GM18507 (cell line): ENCODE results near the gene ASGR2.
"Not testable (repeated sequence)": the region's sequence is repeated elsewhere in the genome, so short reads cannot be mapped to it uniquely, and the experiment has no call there.

Experiments used
- DNase-seq: peaks from one replicate; pipeline ENCODE4 v3.0.0; 2011; ENCODE audit warnings: low read depth; ENCODE audit not compliant: insufficient read length; ENCODE audit errors: extremely low spot score
- FAIRE-seq: peaks from 2 replicates; lab custom pipeline; 2011; peaks lifted over from hg19 to GRCh38; lab: Jason Lieb, UNC

ASGR2 gene

GRCh38 chr17:7127501-7127900, 12.9 kb upstream of the ASGR2 start:
- not testable (repeated sequence) for FAIRE-seq

GRCh38 chr17:7126386-7126785, 11.8 kb upstream of the ASGR2 start:
- DNase-seq, FAIRE-seq: not testable (repeated sequence)

More at GRCh38 chr17:7127501-7127900, 12.9 kb upstream of the ASGR2 start:
- not testable (repeated sequence) for DNase-seq

GRCh38 chr17:7124923-7125322, 10.3 kb upstream of the ASGR2 start:
- no peak for DNase-seq
- FAIRE-seq, result no peak

DNA sequence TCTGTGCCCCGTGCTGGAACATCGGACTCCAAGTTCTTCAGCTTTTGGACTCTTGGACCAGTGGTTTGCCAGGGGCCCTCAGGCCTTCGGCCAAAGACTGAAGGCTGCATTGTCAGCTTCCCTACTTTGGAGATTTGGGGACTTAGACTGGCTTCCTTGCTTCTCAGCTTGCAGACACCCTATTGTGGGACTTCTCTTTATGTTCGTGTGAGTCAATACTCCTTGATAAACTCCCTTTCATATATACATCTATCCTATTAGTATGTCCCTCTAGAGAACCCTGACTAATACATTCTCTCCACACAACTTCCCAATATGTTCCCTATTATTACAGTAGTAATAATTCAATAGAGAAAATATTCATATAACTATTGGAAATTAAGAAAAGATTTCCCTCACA, 9.2 kb upstream of the ASGR2 start:
- no peak for DNase-seq
- no peak for FAIRE-seq

DNA sequence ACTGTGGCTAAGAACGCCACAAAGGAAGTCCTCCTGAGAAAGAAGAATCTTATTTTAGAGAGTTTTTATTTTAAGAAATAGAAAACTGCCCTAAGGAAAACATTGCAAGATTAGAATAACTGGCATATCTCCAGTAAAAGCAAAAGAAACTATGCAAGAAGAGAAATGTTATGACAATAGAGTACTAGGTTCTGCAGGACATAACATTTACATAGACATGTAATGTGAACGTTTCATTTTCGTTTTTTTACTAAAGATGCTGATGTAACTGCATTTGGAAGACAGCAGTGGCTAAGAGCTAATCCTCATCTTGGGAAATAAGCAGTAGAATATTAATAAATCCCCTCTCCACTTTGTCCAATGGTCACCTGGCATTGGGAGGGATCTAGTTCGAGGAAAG, 7.8 kb upstream of the ASGR2 start:
- DNase-seq, result no peak
- FAIRE-seq, result peak; percentile 18

DNA sequence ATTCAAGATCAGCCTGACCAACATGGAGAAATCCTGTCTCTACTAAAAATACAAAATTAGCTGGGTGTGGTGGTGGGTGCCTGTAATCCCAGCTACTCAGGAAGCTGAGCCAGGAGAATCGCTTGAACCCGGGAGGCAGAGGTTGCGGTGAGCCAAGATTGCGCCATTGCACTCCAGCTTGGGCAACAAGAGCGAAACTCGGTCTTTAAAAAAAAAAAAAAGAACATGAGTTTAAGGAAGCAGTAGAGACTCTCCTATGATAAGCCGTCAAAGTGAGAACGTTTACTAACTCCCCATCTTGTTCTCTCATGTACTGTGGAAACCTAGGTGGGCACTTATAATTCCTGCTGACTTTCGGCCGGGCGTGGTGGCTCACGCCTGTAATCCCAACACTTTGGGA, 6.0 kb upstream of the ASGR2 start:
- not testable (repeated sequence) for FAIRE-seq, DNase-seq

GRCh38 chr17:7120123-7120522, 5.5 kb upstream of the ASGR2 start:
- no peak for FAIRE-seq
- DNase-seq, result no peak

GRCh38 chr17:7119314-7119713, 4.7 kb upstream of the ASGR2 start:
- FAIRE-seq, result no peak
- DNase-seq, result no peak

- FAIRE-seq (no peak), DNase-seq (no peak)
Observed at GRCh38 chr17:7114875-7115614, 423 bp upstream of the ASGR2 start.

GRCh38 chr17:7113273-7114071, 1.1 kb downstream of the ASGR2 start:
- DNase-seq, result no peak
- FAIRE-seq, result peak; percentile 45

DNA sequence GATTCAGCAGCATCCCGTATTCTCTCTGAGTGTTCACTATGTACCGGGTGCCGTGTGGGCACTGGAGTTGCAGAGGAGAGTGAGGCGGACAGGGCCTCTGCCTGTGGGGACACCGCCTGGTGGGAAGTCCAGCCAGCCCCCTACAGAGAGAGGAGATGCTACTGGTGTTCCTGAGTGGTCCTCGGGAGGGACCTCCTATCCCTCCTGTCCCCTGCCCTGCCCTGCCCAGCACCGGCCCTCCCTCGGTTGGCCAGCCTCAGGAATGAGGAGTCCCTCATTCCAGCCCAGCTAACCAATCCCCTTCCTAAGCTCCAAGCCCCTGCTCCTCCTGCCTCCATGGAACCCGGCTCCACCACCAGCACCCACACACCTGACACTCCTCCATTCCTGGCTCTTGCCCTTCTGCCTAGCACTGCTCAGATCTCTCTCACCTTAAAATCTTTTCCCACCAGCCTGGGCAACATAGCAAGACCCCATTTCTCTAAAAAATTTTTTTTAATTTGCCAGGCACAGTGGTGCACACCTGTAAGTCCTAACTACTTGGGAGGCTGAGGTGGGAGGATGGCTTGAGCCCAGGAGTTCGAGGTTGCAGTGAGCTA, 2.0 kb downstream of the ASGR2 start:
- no peak for FAIRE-seq

DNA sequence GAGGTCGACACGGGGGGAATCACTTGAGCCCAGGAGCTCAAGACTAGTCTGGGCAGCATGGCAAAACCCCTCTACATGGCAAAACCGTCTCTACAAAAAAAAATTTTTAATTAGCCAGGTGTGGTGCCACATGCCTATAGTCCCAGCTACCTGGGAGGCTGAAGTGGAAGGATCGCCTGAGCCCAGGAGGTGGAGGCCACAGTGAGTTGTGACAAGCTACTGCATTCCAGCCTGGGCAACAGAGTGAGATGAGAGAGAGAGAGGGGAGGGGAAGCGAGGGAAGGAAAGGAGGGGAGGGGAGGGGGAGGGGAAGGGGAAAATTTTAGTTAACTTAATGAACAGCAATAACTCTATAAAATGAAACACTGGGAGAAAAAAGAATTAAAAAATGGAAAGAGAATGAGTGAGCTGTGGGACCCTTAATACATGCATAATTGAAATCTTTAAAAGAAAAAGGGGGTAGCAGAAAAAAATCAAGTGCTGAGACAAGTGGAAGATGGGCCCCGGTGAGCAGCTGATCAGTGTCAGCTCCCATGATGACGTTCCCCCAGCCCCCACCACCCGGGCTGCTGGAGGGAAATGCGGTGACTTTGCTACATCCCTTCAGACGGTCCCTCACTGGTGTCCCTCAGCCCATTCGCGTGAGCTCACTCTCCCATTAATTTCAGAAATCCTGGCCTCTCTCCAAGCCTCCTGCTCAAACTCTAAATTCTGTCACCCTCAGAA, 2.7 kb downstream of the ASGR2 start:
- no peak for DNase-seq
- FAIRE-seq, result no peak

More for the DNA sequence above, 2.0 kb downstream of the ASGR2 start:
- DNase-seq, result no peak

DNA sequence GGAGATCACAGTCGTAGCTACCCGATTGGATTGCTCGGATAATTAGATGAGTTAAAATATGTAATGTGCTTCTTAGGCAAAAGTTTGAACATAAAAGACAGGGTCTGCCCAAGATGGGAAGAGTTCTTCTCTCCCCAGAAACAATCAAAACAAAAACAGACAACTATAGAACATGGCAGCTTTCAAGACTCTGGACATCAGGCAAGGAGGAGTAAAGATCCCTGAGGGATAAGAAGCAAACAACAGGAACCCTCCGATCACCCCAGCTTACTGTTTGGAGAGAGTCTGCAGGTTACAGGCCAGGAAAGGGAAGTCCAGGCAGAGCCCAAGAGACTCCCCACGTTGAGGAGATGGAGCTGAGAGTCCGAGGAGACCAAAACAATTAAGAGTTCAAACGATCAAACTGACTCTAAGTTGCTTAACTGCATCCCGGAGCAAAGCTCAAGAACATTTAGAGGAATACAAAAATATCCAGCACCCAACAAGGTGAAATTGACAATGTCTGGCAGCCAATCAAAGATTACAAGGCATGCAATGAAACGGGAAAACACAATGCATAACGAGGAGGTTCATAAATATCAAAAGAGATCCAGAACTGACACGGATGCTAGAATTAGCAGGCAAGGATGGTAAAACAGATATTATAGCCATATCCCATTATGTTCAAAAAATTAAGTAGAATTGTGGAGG, 3.9 kb downstream of the ASGR2 start:
- no peak for DNase-seq
- FAIRE-seq, result no peak

DNA sequence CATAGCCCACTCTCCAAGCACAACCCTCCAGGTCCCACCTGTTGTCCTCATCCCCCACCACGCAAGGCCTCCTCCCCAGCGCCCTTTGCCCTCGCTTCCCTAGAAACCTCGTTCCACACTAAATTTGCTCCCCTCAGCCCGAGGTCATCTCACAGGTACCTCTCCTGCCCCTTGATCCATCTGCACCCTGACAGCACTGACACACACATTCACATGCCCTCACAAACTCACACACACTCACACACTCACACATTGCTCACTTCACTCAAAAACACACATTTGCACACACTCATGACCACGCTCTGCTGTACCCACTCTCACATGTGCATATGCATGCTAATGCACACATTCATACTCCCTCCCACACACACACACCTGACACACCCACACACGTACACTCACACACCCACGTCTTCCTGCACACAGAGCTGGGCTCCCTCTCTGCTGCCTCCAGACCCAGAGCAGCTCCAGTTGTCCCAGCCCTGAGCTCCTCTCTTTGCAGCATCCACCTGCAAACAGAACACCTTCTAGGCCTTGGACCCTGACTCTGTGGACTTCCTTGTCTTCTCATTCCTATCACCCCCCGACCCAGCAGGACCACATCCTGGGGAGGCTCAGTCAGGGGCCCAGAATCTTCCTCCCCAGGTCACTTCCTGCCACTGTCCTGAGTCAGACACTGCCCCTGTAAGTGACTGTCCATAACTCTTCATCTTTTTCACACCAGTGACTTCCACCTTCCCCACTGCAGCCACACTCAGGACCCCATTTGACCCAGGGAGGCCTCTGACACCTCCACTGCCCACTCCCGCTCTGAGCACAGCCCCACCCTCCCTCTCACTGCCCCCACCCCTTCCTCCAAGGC, 4.9 kb downstream of the ASGR2 start:
- FAIRE-seq (peak; percentile 52), DNase-seq (no peak)

DNA sequence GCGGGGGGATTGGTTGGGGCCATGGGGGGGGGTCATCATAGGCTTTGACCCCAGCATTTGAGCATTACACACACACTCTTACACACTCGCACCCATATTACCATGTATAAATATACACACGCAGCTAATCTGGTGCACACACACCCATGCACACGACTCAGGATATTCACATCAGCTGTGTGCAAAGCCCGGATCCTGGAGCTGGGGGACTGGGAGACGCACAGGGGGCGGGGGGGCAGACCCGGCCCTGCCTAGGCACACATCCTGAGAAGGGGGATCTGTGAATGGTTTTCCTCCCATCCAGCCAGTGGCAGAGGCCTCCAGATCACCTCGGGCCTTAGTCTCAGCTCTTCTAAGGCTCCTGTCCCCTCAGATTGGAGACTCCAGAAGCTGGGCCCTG, 5.6 kb downstream of the ASGR2 start:
- FAIRE-seq (no peak), DNase-seq (no peak)

- DNase-seq (no peak), FAIRE-seq (no peak)
Observed at GRCh38 chr17:7108560-7108925, 6.1 kb downstream of the ASGR2 start.

DNA sequence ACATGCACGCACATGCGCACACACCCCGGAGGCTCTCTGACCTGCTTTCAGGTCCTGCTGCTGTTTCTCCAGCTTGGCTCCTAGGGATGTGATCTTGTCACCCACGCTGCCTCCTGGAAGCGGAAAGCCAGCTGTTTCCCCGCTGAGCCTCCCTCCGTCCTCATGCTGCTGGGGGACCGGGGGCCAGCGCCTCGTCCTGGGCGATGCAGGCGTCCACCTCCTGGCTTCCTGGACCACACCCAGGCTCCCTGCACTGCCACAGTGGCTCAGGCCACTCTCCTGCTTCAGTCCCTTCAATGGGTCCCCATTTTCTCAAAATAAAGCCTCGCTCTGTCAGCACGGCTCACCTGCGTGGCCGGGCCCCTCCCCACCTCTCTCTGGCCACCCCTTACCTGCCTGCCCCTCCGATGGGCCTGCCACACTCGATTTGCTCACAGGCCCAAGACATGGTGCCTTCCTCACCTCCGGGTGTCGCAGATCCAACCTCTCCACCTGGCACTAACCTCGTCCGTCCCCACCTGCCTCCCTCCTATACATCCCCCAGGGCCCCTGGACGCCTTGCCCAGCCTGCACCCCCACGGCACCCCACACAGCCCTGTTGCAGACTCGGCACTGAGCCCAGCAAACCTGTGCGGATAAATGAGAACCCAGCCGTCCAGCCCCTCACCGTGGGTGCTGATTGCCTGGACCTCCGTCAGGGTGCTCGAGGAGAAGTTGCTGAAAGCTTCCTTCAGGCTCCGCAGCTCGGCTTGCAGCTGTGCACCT, 6.6 kb downstream of the ASGR2 start:
- no peak for FAIRE-seq

More for the DNA sequence above, 6.6 kb downstream of the ASGR2 start:
- DNase-seq, result no peak
